Measurements from ENCODE around the gene CFAP46.

CFAP46 gene

DNA sequence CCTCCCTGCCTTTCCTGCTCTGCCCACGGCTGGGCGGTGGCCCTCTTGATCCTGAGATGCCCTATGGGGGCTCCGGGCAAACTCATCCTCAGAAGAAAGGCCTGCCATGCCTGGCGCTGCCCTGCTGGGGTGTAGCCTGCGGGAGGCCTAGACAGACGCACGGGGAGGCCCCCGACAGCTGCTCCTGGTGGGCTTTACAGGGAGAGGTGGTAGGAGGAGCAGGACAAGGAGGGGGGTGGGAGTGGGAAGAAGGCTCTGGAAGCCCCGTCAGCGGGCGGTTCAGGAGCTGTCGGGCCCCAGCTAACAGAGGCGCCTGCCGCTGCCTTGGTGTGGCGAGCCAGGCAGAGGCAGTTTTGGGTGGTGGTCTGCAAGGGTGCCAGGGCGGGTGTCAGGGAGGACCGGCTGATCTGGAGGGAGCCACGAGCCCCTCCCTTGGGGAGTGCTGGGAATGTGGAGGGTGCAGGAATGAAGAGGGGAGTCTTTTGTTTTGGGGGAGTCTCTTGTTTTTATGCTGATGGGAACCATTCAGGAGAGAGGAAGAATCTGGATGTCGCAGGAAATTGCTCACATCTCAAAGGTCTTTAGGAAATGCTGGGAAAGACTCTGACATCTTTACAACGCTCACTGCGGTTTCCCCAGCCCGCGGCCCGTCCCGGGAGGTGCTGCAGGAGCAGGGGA is 63.5 kb downstream of the CFAP46 start:
- Histone ChIP-seq H3K27ac (no peak overlapping the region), H3K9me3 (ENCODE audit: severe bottlenecking) (peaks cover 5% of the 10 kb centered on the region), H3K36me3 (no peaks in the 10 kb centered on the region), H3K27me3 (ENCODE audit: insufficient read depth, low read depth, severe bottlenecking) (no peaks in the 10 kb centered on the region), H3K4me3 (ENCODE audit: low read depth, low read length) (no peak overlapping the region)
- TF ChIP-seq, protein P1, sequence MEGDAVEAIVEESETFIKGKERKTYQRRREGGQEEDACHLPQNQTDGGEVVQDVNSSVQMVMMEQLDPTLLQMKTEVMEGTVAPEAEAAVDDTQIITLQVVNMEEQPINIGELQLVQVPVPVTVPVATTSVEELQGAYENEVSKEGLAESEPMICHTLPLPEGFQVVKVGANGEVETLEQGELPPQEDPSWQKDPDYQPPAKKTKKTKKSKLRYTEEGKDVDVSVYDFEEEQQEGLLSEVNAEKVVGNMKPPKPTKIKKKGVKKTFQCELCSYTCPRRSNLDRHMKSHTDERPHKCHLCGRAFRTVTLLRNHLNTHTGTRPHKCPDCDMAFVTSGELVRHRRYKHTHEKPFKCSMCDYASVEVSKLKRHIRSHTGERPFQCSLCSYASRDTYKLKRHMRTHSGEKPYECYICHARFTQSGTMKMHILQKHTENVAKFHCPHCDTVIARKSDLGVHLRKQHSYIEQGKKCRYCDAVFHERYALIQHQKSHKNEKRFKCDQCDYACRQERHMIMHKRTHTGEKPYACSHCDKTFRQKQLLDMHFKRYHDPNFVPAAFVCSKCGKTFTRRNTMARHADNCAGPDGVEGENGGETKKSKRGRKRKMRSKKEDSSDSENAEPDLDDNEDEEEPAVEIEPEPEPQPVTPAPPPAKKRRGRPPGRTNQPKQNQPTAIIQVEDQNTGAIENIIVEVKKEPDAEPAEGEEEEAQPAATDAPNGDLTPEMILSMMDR (IDR thresholded peaks at IDR 0.05; ENCODE audit: low read depth, low read length): no peak
- no peak for DNase-seq

DNA sequence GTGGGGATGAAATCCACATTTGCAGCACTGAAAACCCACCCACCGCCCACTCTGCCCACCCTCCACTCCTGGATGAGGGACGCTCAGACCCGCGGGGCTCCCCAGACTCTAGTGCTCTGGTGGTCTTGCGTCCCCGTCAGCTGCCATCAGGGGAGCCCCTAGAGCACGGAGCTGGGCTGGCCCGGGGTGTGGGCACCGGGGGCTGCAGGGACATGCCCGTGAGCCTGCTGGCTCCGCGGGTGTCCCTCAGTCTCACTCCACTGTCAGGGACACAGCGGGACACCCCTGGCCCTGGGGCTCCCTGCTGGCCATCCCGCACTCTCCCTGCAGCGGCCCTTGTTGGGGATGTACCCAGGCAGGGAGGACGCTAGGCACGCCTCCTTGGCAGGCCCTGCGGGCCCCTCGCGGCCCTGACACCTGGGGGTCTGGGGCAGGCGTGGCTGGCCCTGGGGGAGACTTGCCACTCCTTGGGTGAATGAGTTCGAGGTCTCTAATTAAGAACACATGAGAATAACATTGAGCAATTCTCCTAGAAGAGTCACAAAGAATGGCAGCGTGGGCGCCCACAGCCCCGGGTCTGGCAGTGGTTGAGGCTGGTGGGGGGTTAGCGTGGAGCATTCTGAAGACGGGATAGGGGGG is 64.2 kb downstream of the CFAP46 start:
- H3K27me3 ChIP-seq (ENCODE audit: insufficient read depth, low read depth, severe bottlenecking): no peaks in the 10 kb centered on the region

DNA sequence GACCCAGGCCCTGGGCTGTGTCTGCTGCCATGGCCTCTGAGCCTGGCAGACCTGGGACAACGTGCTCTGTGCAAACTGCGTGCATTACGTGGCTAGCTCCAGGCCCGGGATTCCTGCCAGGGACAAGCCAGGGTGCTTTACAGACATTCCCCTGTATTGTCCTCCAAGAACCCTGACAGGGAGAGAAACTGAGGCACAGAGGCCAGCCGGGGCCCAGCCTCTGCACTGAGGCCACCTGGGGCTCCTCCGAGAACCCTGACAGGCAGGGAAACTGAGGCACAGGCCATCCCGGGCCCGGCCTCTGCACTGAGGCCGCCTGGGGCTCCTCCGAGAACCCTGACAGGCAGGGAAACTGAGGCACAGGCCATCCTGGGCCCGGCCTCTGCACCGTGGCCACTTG is 64.9 kb downstream of the CFAP46 start:
- no peaks in the 10 kb centered on the region for H3K36me3 ChIP-seq
- TF ChIP-seq, protein P1 (IDR thresholded peaks at IDR 0.05; ENCODE audit: low read depth, low read length): no peak
- H3K27me3 ChIP-seq (ENCODE audit: insufficient read depth, low read depth, severe bottlenecking): no peaks in the 10 kb centered on the region
- H3K4me3 ChIP-seq (ENCODE audit: low read depth, low read length): no peak overlapping the region
- H3K9me3 ChIP-seq (ENCODE audit: severe bottlenecking): peaks cover 5% of the 10 kb centered on the region
- DNase-seq: no peak
- H3K27ac ChIP-seq: no peak overlapping the region

More for the DNA sequence above, 64.2 kb downstream of the CFAP46 start:
- Histone ChIP-seq H3K27ac (no peak overlapping the region), H3K9me3 (ENCODE audit: severe bottlenecking) (peaks cover 5% of the 10 kb centered on the region), H3K36me3 (no peaks in the 10 kb centered on the region), H3K4me3 (ENCODE audit: low read depth, low read length) (no peak overlapping the region)
- TF ChIP-seq, protein P1 (IDR thresholded peaks at IDR 0.05; ENCODE audit: low read depth, low read length): no peak
- no peak for DNase-seq

DNA sequence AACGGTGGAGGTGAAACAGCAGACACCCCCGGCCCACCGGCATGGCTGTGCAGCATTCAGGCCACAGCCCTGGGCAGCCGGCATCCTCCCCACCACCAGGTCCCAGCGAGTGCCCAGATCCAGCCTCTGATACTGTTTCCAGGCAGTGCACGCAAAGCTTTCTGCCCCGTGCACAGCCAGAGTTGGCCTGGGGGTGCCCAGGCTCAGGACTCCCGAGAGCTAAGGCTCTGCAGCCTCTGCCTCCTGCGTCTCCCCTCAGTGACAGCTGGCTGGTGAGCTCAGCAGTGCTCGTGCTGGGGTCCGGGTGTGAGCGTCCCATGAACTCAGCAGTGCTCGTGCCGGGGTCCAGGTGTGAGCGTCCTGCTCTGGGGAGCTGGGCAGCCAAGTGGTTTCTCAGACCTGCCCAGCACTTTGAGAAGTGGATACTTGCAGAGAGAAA is 65.4 kb downstream of the CFAP46 start:
- Histone ChIP-seq H3K27me3 (ENCODE audit: insufficient read depth, low read depth, severe bottlenecking) (no peaks in the 10 kb centered on the region), H3K9me3 (ENCODE audit: severe bottlenecking) (peaks cover 5% of the 10 kb centered on the region), H3K4me3 (ENCODE audit: low read depth, low read length) (no peak overlapping the region), H3K36me3 (no peaks in the 10 kb centered on the region), H3K27ac (no peak overlapping the region)
- TF ChIP-seq, protein P1 (IDR thresholded peaks at IDR 0.05; ENCODE audit: low read depth, low read length): no peak
- DNase-seq: no peak

DNA sequence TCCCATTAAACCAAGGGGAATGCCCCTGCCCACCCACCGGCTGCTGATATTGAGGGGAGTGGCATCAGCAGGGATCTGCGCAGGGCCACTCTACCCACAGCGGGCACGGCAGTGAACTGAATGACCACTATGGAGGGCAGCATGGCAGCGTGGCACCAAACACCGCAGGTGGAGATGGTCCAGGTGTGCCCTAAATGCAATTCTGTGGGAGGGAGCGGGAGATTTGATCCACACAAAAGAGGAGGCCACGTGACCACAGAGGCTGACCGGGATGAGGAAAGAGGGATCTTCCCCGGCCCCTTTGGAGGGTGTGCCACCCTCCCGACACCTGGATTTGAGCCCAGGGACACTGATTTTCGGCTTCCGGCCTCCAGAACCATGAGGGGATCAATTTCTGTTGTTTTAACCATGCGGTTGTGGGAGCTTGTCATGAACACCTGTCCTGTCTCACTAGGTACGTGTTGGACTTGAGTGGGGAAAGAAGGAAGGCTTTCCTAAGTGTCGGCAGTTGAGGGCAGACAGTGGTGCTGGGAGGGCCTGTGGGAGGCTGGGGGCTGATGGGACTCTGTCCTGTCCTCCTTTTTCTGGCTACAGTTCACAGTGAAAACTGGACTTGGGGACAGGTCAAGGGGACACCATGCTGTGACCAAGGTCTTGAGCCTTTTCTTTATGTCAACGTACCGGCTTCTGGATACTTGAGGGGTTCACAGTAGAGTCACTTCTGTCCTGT is 66.1 kb downstream of the CFAP46 start:
- Histone ChIP-seq H3K27ac (no peak overlapping the region), H3K9me3 (ENCODE audit: severe bottlenecking) (peaks cover 8% of the 10 kb centered on the region), H3K36me3 (no peaks in the 10 kb centered on the region), H3K4me3 (ENCODE audit: low read depth, low read length) (no peak overlapping the region), H3K27me3 (ENCODE audit: insufficient read depth, low read depth, severe bottlenecking) (no peaks in the 10 kb centered on the region)
- TF ChIP-seq, protein P1 (IDR thresholded peaks at IDR 0.05; ENCODE audit: low read depth, low read length): no peak
- DNase-seq: no peak
